GM12892 (cell line): ENCODE data around the gene CDK2.

Source experiments
- DNase-seq: peaks from one replicate; pipeline ENCODE4 v3.0.0; 2011; ENCODE audit not compliant: insufficient read length
- FAIRE-seq: peaks from 2 replicates; lab custom pipeline; 2011; peaks lifted over from hg19 to GRCh38; lab: Jason Lieb, UNC
- POLR2A ChIP-seq: IDR thresholded peaks from 2 replicates; pipeline ENCODE4 v1.6.1; 2011; ENCODE audit warnings: low read depth, low read length, control low read depth
- POLR2AphosphoS5 ChIP-seq: IDR thresholded peaks from 2 replicates; pipeline ENCODE4 v1.6.1; 2011; ENCODE audit warnings: low read depth, low read length, control low read depth
- TAF1 ChIP-seq: IDR thresholded peaks from 2 replicates; pipeline ENCODE4 v1.6.1; 2011; ENCODE audit warnings: low read depth, mild to moderate bottlenecking, control low read depth, low read length, borderline replicate concordance

Gene CDK2

GRCh38 chr12:55931317-55931779 lies 35.3 kb upstream of the CDK2 start:
- TF ChIP-seq TAF1 = no peak
- TF ChIP-seq POLR2A = no peak
- no peak for TF ChIP-seq POLR2AphosphoS5
- DNase-seq = no peak
- FAIRE-seq = no peak

- no peak for DNase-seq
- no peak for FAIRE-seq
- no peak for TF ChIP-seq TAF1
- TF ChIP-seq POLR2A = no peak
Measured at GRCh38 chr12:55931780-55932550, 34.7 kb upstream of the CDK2 start.

- DNase-seq (no peak), FAIRE-seq (peak; percentile 82)
- TF ChIP-seq POLR2AphosphoS5 = no peak
- no peak for TF ChIP-seq POLR2A
- no peak for TF ChIP-seq TAF1
Measured at GRCh38 chr12:55932551-55932910, 34.1 kb upstream of the CDK2 start.

GRCh38 chr12:55933169-55933798 lies 33.3 kb upstream of the CDK2 start:
- DNase-seq (no peak), FAIRE-seq (no peak)
- TF ChIP-seq POLR2A = no peak
- TF ChIP-seq POLR2AphosphoS5 = no peak
- TF ChIP-seq TAF1 = no peak

- no peak for FAIRE-seq
- TF ChIP-seq TAF1 (no peak), POLR2A (no peak), POLR2AphosphoS5 (no peak)
Measured at GRCh38 chr12:55933799-55934742, 32.6 kb upstream of the CDK2 start.

GRCh38 chr12:55934773-55935172 lies 31.9 kb upstream of the CDK2 start:
- DNase-seq = no peak
- no peak for FAIRE-seq
- TF ChIP-seq POLR2A = no peak
- TF ChIP-seq TAF1 = no peak
- TF ChIP-seq POLR2AphosphoS5 = no peak

More at GRCh38 chr12:55933799-55934742, 32.6 kb upstream of the CDK2 start:
- DNase-seq = no peak

GRCh38 chr12:55935738-55936151 lies 30.9 kb upstream of the CDK2 start:
- no peak for TF ChIP-seq POLR2AphosphoS5
- TF ChIP-seq TAF1 = no peak
- TF ChIP-seq POLR2A = no peak
- DNase-seq (no peak), FAIRE-seq (no peak)

GRCh38 chr12:55937981-55938380 lies 28.6 kb upstream of the CDK2 start:
- no peak for FAIRE-seq
- no peak for DNase-seq
- no peak for TF ChIP-seq TAF1
- TF ChIP-seq POLR2AphosphoS5 = no peak
- no peak for TF ChIP-seq POLR2A

GRCh38 chr12:55938826-55939501 lies 27.7 kb upstream of the CDK2 start:
- DNase-seq = no peak

GRCh38 chr12:55940065-55940732 lies 26.4 kb upstream of the CDK2 start:
- DNase-seq (peak; percentile 70), FAIRE-seq (peak; percentile 84)

More at GRCh38 chr12:55938826-55939501, 27.7 kb upstream of the CDK2 start:
- no peak for FAIRE-seq
- TF ChIP-seq TAF1 (no peak), POLR2AphosphoS5 (no peak), POLR2A (no peak)

GRCh38 chr12:55942055-55942454 lies 24.6 kb upstream of the CDK2 start:
- no peak for FAIRE-seq
- TF ChIP-seq POLR2AphosphoS5 = no peak
- TF ChIP-seq POLR2A = no peak
- TF ChIP-seq TAF1 = no peak
- DNase-seq = no peak

More at GRCh38 chr12:55940065-55940732, 26.4 kb upstream of the CDK2 start:
- TF ChIP-seq POLR2A (no peak), TAF1 (no peak), POLR2AphosphoS5 (no peak)
